Brain microvascular endothelial cell (primary cell): Measurements from ENCODE around the gene CDK15.

Experiments
- DNase-seq: peaks from one replicate; pipeline ENCODE4 v3.0.0-alpha.2; 2020
- H3K27ac ChIP-seq: fragments of 250-450 bp; sonication (Bioruptor Pico); 2 replicates; pipeline ENCODE4 v1.5.1; 2020; ENCODE audit warnings: mild to moderate bottlenecking, moderate library complexity
- H3K27me3 ChIP-seq: fragments of 250-450 bp; sonication (Bioruptor Pico); replicated peaks from 2 replicates; pipeline ENCODE4 v1.5.1; 2020; ENCODE audit warnings: mild to moderate bottlenecking
- H3K36me3 ChIP-seq: fragments of 250-450 bp; sonication (Bioruptor Pico); replicated peaks from 2 replicates; pipeline ENCODE4 v1.5.1; 2020; ENCODE audit warnings: mild to moderate bottlenecking
- H3K4me3 ChIP-seq: 2 replicates; pipeline ENCODE4 v1.5.1; 2011; ENCODE audit warnings: low read depth, mild to moderate bottlenecking, control low read depth, low read length, moderate library complexity
- in situ Hi-C: cut with HindIII; loops from 2 replicates; pipeline ENCODE4 v1.10.0; 2017; ENCODE audit warnings: low sequenced_read_pairs, low pct_ligation_motif_present
- TF ChIP-seq, protein P1 (sequence below): IDR thresholded peaks from 2 replicates; pipeline ENCODE4 v1.5.1; 2011; ENCODE audit warnings: low read depth, mild to moderate bottlenecking, moderate library complexity, low read length, control low read depth, inconsistent platforms; ENCODE audit errors: missing control alignments

The CDK15 gene

DNA sequence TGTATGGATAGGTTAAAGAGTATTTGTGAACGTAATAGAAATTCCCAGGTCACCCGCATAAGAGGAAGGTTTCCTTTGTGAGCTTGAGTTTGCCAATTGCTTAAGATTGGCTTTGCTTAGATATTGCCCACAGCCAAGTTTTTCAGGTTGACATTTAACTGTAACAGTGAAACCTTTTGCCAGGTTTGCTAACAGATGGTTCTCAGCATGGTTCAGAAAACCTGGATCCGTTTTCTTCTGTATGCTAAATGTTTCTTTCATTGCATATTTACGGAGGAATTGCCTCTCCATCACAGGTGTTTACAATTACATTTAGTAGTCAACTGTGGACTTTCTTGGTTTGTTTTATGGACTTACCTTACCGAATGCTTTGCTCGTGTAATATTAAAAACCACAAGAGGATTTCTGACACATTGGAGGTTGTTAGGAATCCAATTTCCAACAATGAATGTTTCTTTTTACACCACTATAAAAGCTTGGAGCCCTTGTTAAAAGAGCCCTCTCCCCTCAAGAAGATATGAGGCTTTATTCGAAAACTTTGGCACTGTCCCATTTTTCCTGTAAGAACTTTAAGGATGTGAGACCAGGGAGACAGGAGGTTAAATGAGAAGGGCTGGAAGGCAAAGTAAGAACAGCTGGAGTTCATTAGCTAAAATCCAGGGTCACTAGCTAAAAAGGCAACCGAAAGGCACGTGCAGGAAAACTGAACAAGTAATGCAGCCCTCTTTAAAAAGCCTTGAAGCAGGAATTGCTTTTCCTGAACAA lies 7.8 kb downstream of the CDK15 start:
- in situ Hi-C loops, result no loop called here
- no peak overlapping the region for H3K4me3 ChIP-seq
- no peaks in the 10 kb centered on the region for H3K36me3 ChIP-seq
- DNase-seq, result no peak
- H3K27me3 ChIP-seq, result no peaks in the 10 kb centered on the region
- TF ChIP-seq, protein P1, sequence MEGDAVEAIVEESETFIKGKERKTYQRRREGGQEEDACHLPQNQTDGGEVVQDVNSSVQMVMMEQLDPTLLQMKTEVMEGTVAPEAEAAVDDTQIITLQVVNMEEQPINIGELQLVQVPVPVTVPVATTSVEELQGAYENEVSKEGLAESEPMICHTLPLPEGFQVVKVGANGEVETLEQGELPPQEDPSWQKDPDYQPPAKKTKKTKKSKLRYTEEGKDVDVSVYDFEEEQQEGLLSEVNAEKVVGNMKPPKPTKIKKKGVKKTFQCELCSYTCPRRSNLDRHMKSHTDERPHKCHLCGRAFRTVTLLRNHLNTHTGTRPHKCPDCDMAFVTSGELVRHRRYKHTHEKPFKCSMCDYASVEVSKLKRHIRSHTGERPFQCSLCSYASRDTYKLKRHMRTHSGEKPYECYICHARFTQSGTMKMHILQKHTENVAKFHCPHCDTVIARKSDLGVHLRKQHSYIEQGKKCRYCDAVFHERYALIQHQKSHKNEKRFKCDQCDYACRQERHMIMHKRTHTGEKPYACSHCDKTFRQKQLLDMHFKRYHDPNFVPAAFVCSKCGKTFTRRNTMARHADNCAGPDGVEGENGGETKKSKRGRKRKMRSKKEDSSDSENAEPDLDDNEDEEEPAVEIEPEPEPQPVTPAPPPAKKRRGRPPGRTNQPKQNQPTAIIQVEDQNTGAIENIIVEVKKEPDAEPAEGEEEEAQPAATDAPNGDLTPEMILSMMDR, result no peak
- H3K27ac ChIP-seq, result no peak overlapping the region

DNA sequence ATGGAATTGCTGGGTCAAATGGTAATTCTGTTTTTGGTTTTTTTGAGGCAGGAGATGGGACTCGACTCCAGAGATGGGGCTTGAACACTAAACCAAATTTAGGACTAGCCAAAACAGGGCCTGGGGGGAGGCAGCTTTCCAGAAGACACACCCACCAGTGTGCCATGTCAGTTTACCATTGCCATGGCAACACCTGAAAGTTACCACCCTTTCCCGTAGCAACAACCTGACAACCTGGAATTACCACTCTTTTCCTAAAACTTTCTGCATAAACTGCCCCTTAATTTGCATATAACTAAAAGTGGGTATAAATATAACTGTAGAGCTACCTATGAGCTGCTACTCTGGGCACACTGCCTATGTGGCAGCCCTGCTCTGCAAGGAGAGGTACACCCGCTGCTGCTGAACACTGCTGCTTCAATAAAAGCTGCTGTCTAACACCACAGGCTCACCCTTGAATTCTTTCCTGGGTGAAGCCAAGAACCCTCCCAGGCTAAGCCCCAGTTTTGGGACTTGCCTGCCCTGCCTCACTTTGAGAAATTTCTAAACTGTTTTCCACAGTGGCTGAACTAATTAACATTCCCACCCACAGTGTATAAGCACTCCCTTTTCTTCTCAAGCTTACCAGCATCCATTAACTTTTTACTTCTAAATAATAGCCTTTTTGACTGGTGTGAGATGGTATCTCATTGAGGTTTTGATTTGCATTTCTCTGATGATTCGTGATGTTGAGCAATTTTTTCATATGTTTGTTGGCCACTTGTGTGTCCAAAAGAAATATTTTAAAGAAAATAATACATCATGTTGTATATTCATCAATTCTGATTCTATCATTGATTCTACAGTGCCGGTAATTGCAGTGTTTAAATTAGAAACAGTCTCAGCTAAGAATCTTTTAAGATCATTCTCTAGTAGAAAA lies 10.6 kb downstream of the CDK15 start:
- in situ Hi-C loops, result no loop called here
- no peaks in the 10 kb centered on the region for H3K27me3 ChIP-seq
- H3K36me3 ChIP-seq, result no peaks in the 10 kb centered on the region
- no peak overlapping the region for H3K27ac ChIP-seq
- no peak overlapping the region for H3K4me3 ChIP-seq
- DNase-seq, result no peak
- TF ChIP-seq, protein P1, result no peak

DNA sequence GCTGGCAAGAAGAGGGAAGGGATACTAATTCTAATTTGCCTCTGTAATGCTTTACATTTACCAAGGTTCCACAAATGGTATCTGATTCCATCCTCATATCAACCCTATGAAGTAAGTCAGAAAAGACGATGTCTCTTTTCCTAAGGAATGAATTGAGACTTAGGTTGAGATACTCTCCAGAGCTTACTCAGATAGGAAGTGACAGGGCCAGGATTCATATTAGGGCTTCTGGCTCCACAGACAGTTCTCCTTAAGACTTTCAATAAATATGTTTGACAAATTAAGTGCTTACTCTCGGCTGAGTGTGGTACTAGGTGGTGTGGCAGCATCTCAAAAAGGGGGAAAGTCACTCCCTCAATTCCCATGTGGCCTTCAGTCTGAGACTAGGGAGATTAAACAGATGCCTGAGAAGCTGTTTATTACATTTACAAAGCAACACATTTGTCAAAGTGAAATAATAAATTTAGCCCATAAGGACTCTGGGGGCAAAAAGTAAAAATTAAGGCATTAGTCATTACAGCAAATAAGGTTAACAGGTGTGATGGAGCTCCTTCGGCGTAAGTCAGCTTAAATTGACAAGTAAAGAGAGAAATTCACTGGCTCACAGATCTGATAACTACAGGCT lies 14.2 kb downstream of the CDK15 start:
- Histone ChIP-seq H3K36me3 (no peaks in the 10 kb centered on the region), H3K4me3 (no peak overlapping the region), H3K27me3 (no peaks in the 10 kb centered on the region), H3K27ac (no peak overlapping the region)
- TF ChIP-seq, protein P1, result no peak
- DNase-seq, result no peak
- in situ Hi-C loops, result no loop called here

DNA sequence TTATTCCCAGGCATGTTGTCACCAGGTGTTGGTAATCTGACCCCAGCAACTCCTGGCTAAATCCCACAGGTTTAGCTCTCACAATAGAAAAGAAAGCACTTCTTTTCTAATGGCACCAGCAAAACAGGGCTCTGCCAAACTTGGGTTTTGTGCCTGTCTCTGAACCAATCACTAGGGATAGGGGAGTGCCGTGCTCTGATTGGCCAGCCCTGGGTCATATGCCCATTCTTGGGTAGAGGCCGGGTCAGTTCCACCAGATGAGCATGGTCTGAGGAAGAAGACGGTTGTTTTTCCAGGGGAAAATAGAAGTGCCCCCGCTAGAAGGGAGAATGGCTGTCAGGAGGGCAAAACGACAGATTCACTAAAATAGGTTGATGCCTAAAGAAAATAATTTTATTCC lies 14.7 kb downstream of the CDK15 start:
- Histone ChIP-seq H3K27me3 (no peaks in the 10 kb centered on the region), H3K27ac (no peak overlapping the region), H3K4me3 (no peak overlapping the region), H3K36me3 (no peaks in the 10 kb centered on the region)
- no peak for DNase-seq
- in situ Hi-C loops, result no loop called here
- TF ChIP-seq, protein P1, result no peak

DNA sequence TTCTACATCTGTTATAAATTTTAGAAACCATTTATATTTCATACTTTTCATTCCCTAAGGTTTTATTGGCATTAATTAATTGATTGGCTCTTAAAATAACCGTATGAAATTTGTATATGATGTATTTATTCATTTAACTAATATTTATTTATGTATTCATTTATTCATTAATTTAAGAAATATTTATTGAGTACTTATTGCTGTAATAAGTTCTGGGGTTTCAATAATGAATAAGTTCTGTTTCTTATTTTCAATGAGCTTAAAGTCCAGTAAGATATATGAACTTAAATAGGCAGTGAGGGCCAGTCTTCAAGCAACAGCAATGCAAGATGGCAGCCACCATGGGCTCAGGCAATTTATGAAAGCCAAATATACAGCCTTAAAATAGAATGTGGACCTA lies 17.9 kb downstream of the CDK15 start:
- DNase-seq, result no peak
- H3K27me3 ChIP-seq, result no peaks in the 10 kb centered on the region
- H3K36me3 ChIP-seq, result no peaks in the 10 kb centered on the region
- H3K4me3 ChIP-seq, result no peak overlapping the region
- in situ Hi-C loops, result no loop called here
- H3K27ac ChIP-seq, result no peak overlapping the region
- TF ChIP-seq, protein P1, result no peak
